Measurements from ENCODE around the gene FDPS.
"Not testable (repeated sequence)": the region's sequence is repeated elsewhere in the genome, so short reads cannot be mapped to it uniquely, and the experiment has no call there.

Gene FDPS

DNA sequence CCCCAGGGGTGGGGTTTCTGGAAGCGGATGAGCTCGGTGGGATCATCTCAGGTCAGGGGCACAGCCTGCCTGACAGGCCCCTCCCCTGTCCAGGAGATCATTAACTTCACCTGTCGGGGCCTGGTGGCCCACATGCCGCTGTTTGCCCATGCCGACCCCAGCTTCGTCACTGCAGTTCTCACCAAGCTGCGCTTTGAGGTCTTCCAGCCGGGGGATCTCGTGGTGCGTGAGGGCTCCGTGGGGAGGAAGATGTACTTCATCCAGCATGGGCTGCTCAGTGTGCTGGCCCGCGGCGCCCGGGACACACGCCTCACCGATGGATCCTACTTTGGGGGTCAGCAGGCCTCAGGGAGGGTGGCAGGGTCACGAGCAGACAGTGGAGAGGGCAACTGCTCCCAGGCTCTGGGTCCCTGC is 23.0 kb upstream of the FDPS start:
- no peak overlapping the region for H3K4me3 ChIP-seq (replicated peaks; ENCODE audit: low read depth, low read length)
- TF ChIP-seq, protein P1, sequence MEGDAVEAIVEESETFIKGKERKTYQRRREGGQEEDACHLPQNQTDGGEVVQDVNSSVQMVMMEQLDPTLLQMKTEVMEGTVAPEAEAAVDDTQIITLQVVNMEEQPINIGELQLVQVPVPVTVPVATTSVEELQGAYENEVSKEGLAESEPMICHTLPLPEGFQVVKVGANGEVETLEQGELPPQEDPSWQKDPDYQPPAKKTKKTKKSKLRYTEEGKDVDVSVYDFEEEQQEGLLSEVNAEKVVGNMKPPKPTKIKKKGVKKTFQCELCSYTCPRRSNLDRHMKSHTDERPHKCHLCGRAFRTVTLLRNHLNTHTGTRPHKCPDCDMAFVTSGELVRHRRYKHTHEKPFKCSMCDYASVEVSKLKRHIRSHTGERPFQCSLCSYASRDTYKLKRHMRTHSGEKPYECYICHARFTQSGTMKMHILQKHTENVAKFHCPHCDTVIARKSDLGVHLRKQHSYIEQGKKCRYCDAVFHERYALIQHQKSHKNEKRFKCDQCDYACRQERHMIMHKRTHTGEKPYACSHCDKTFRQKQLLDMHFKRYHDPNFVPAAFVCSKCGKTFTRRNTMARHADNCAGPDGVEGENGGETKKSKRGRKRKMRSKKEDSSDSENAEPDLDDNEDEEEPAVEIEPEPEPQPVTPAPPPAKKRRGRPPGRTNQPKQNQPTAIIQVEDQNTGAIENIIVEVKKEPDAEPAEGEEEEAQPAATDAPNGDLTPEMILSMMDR (IDR thresholded peaks at IDR 0.05; ENCODE audit: low read length, missing control alignments) = no peak
- no peak for DNase-seq (ENCODE audit: low read depth)

DNA sequence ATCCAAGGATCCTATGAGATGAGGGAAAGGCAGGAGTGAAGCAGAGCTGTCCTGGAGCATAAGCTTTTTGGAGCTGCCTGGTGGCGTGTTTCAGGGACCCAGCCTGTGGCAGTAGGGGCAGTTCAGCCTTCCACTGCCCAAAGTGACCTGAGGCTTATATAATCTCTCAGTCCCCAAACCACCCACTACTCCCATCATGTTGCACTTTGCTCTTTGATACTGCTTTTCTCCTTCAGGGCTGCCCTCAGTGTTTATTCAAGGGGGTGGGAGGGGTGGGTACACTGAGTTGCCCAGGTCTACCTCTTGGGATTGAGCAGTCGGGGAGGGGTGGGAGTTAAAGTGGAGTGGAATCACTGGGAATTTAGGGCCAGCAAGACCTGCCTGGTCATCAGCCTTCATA is 22.1 kb upstream of the FDPS start:
- no peak overlapping the region for H3K4me3 ChIP-seq (replicated peaks; ENCODE audit: low read depth, low read length)
- DNase-seq (ENCODE audit: low read depth) = no peak
- TF ChIP-seq, protein P1 (IDR thresholded peaks at IDR 0.05; ENCODE audit: low read length, missing control alignments) = no peak

DNA sequence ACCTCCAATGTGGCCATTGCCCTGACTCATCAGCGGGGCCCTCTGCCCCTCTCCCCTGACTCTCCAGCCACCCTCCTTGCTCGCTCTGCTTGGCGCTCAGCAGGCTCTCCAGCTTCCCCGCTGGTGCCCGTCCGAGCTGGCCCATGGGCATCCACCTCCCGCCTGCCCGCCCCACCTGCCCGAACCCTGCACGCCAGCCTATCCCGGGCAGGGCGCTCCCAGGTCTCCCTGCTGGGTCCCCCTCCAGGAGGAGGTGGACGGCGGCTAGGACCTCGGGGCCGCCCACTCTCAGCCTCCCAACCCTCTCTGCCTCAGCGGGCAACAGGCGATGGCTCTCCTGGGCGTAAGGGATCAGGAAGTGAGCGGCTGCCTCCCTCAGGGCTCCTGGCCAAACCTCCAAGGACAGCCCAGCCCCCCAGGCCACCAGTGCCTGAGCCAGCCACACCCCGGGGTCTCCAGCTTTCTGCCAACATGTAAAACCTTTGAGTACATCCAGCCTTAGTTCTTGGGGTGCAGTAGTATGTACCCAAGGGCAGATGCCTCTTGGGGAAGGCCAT is 20.6 kb upstream of the FDPS start:
- TF ChIP-seq, protein P1 (IDR thresholded peaks at IDR 0.05; ENCODE audit: low read length, missing control alignments) = no peak
- no peak overlapping the region for H3K4me3 ChIP-seq (replicated peaks; ENCODE audit: low read depth, low read length)
- DNase-seq (ENCODE audit: low read depth) = no peak

DNA sequence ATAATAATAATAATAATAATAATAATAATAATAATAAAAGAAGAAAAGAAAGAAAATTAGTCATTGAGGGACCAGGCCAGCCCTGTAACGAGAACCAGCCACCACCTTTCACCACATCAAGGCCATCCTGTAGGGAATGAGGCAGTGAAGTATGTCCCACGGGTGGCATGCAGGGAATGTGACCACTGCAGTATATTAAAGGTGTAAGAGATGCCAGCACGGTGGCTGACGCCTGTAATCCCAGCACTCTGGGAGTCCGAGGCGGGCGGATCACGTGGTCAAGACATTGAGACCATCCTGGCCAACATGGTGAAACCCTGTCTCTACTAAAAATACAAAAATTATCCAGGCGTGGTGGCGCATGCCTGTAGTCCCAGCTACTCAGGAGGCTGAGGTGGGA is 17.7 kb upstream of the FDPS start:
- not testable (repeated sequence) for DNase-seq (ENCODE audit: low read depth); H3K4me3 ChIP-seq (replicated peaks; ENCODE audit: low read depth, low read length)

DNA sequence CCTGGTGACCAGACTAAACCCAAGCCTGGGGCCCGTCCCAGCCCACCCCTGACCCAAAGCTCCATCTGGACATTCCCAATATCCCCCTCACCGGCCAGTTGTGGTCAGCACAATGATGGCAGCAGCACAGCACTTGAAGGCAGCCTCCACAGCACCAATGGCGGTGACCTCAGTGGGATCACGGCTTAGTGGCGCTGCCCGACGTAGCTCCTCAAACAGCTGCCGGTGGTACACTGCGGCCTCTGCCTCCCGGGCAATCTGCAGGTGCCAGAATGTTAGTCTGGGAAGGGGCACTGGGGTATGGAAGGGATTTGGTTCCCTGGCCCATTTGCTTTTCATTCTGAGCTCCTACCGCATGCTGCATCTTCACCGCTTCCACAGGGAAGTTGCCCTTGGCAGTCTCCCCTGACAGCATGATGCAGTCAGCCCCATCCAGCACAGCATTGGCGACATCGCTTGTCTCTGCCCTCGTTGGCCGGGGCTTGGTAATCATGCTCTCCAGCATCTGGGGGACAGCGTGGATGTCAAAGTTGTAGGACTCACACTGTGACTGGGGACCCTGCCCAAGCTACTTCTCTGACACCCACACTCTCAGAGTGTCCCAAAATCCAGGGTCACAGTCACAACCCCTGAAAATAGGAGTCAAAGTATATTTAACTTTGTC is 15.4 kb upstream of the FDPS start:
- TF ChIP-seq, protein P1 (IDR thresholded peaks at IDR 0.05; ENCODE audit: low read length, missing control alignments) = no peak
- no peak for DNase-seq (ENCODE audit: low read depth)
- no peak overlapping the region for H3K4me3 ChIP-seq (replicated peaks; ENCODE audit: low read depth, low read length)

DNA sequence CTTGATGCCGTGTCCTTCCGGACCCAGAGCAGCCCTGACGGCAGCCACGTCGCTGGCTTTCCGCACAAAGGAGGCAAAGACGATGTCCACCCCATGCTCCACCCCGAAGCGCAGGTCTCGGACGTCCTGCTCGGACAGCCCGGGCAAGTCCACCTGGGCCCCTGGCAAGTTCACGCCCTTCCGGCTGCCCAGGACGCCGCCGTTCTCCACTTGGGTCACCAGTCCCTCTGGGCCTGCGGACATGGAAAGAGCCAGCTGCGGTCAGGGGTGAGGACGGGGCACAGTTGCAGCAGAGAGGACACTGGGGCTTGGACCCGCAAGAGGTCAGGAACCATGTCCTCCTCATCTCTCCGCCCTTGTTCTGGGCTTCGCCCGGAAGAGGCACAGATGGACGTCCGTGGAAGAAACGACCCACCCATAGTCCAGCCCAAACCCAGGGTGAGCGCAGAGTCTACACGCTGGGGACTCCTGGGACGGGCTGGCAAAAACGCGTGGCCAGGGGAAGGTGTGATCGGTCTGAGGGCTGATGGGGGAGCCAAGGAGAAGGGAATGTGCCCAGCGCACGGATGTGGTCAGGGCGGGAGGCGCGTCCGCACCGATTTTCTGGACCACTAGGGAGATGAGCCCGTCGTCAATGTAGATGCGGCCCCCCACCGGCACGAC is 14.0 kb upstream of the FDPS start:
- TF ChIP-seq, protein P1 (IDR thresholded peaks at IDR 0.05; ENCODE audit: low read length, missing control alignments) = no peak
- H3K4me3 ChIP-seq (replicated peaks; ENCODE audit: low read depth, low read length) = no peak overlapping the region
- DNase-seq (ENCODE audit: low read depth) = no peak

DNA sequence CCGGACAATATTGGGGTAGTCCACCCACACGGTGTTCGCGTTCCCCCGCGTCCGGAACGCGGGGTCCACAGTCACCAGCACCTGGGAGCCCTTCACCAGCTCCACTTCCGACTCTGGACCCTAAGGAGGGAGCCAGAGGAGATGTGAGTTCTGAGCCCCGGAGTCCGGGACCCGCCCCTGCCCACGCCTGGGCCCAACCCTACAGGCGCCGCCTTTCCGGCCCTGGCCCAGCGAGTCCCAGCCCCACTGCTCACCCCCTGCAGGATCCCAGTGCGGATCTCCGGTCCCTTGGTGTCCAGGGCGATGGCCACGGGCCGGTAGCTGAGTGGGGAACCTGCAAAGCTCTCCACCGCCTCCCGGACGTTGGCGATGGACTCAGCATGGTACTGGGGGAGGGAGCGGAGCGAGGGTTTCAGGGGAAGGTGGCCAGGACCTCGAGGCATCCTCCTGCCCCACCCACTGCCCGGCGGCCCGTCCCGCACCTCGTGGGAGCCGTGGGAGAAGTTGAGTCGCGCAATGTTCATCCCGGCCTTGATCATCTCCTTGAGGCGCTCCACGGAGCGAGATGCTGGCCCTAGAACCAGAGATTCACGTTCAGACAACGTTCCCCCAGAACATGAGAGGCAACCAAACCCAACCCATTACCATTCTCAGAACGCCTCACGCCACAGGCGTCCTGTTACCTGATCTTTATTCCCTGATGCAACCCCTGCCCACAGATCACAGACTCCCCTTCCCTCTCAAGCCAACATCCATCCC is 13.3 kb upstream of the FDPS start:
- TF ChIP-seq, protein P1 (IDR thresholded peaks at IDR 0.05; ENCODE audit: low read length, missing control alignments) = no peak
- DNase-seq (ENCODE audit: low read depth) = no peak
- H3K4me3 ChIP-seq (replicated peaks; ENCODE audit: low read depth, low read length) = no peak overlapping the region
